A673 (cell line): ENCODE results near the gene PLEKHS1. TPM values are rescaled to one million over a fixed set of nuclear protein-coding genes. Genes with fewer than 3 reads are reported as not detected.

Experiments
- BruUV-seq: library from RNA; stranded (reverse); fragments of 400-500 nt; replicated peaks from 2 replicates; lab custom pipeline; 2021; lab: Mats Ljungman, UMichigan
- CTCF ChIA-PET: fragments of 300-600 bp; sonication (Branson Sonifier 250); formaldehyde crosslinking; loops from one replicate; lab custom pipeline; 2022; ENCODE audit warnings: antibody characterized with exemption; lab: Charles Lee
- POLR2A ChIA-PET: fragments of 300-600 bp; sonication (Branson Sonifier 250); formaldehyde crosslinking; loops from one replicate; lab custom pipeline; 2022; ENCODE audit warnings: antibody characterized with exemption; ENCODE audit not compliant: low non-redundant PET; lab: Charles Lee
- DNase-seq: peaks from one replicate; pipeline ENCODE4 v3.0.0-alpha.2; 2015; ENCODE audit warnings: low spot score
- H3K27ac ChIP-seq: fragments of 200-600 bp; sonication (generic); 2 replicates; pipeline ENCODE4 v1.5.1; 2016; ENCODE audit warnings: mixed run types, low read depth, mild to moderate bottlenecking, mixed read lengths, antibody characterized with exemption, low read length; ENCODE audit not compliant: poor library complexity, severe bottlenecking
- H3K27me3 ChIP-seq: fragments of 200-600 bp; sonication (generic); replicated peaks from 2 replicates; pipeline ENCODE4 v1.6.1; 2017; ENCODE audit warnings: mixed run types, low read depth, mild to moderate bottlenecking, mixed read lengths, antibody characterized with exemption, low read length; ENCODE audit not compliant: insufficient read depth, poor library complexity
- H3K36me3 ChIP-seq: fragments of 200-600 bp; sonication (generic); 2 replicates; pipeline ENCODE4 v1.6.1; 2016; ENCODE audit warnings: mixed run types, mild to moderate bottlenecking, mixed read lengths, antibody characterized with exemption, low read length; ENCODE audit not compliant: insufficient read depth, poor library complexity, severe bottlenecking
- H3K4me1 ChIP-seq: fragments of 200-600 bp; sonication (generic); 2 replicates; pipeline ENCODE4 v1.6.1; 2017; ENCODE audit warnings: mixed run types, mild to moderate bottlenecking, mixed read lengths, antibody characterized with exemption, low read length; ENCODE audit not compliant: insufficient read depth, poor library complexity, severe bottlenecking
- H3K4me3 ChIP-seq: fragments of 200-600 bp; sonication (generic); 2 replicates; pipeline ENCODE4 v1.5.1; 2016; ENCODE audit warnings: low read depth, mixed run types, mild to moderate bottlenecking, mixed read lengths, low read length; ENCODE audit not compliant: poor library complexity, severe bottlenecking
- H3K9me3 ChIP-seq: fragments of 200-600 bp; sonication (generic); 2 replicates; pipeline ENCODE4 v1.6.1; 2016; ENCODE audit warnings: mixed run types, low read depth, mild to moderate bottlenecking, mixed read lengths, antibody characterized with exemption, low read length; ENCODE audit not compliant: poor library complexity, severe bottlenecking
- EZH2 ChIP-seq: fragments of 200-600 bp; sonication (generic); IDR thresholded peaks from 2 replicates; pipeline ENCODE4 v1.6.1; 2017; ENCODE audit warnings: borderline replicate concordance, low read depth, mild to moderate bottlenecking, mixed read lengths, antibody characterized with exemption, low read length; ENCODE audit not compliant: poor library complexity, severe bottlenecking
- intact Hi-C: fragments of 100-400 bp; cut with micrococcal nuclease; formaldehyde crosslinking; loops from one replicate; pipeline ENCODE4 v1.10.0; 2022; ENCODE audit not compliant: unreplicated experiment
- total RNA-seq: library from RNA; stranded (reverse); gene quantifications from 2 replicates; pipeline ENCODE4 v1.2.3, GENCODE V29; 2021
- TF ChIP-seq, protein P1 (sequence below): fragments of 300-800, 200-600 bp; sonication (generic); conservative IDR thresholded peaks from 2 replicates; pipeline ENCODE4 v1.5.1; 2017; ENCODE audit warnings: low read depth, mild to moderate bottlenecking, antibody characterized with exemption, low read length, moderate library complexity, mixed read lengths

The PLEKHS1 gene
- total RNA-seq, 1 experiment from 2014 or later: not detected

DNA sequence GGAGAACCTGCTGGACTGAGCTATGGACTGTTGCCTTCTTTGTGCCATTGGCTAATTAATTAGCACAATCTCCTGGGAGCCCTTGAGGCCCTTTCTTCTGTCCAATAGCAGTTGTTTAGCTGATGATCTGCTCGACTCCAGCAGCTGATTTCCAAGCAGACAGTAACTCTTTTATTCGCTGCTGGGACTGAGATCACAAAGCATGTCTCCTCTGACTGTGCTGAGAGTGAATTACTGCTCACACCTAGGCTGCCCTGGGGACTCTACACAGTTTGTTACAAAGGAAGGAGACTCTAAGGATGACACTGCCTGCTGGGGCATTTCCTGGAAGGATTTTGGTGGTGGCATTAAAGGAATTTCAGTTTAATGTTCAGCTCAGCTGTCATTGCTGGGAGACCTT lies 40.3 kb upstream of the PLEKHS1 start:
- no TSS peak for BruUV-seq
- peak overlapping the region; percentile 34 for H3K4me3 ChIP-seq
- H3K4me1 ChIP-seq: peaks cover 64% of the 10 kb centered on the region
- no peaks in the 10 kb centered on the region for H3K27me3 ChIP-seq
- POLR2A ChIA-PET: no interaction called here
- H3K9me3 ChIP-seq: no peaks in the 10 kb centered on the region
- no peaks in the 10 kb centered on the region for H3K36me3 ChIP-seq
- peak overlapping the region; percentile 83 for H3K27ac ChIP-seq
- no peak for TF ChIP-seq EZH2
- TF ChIP-seq, protein P1, sequence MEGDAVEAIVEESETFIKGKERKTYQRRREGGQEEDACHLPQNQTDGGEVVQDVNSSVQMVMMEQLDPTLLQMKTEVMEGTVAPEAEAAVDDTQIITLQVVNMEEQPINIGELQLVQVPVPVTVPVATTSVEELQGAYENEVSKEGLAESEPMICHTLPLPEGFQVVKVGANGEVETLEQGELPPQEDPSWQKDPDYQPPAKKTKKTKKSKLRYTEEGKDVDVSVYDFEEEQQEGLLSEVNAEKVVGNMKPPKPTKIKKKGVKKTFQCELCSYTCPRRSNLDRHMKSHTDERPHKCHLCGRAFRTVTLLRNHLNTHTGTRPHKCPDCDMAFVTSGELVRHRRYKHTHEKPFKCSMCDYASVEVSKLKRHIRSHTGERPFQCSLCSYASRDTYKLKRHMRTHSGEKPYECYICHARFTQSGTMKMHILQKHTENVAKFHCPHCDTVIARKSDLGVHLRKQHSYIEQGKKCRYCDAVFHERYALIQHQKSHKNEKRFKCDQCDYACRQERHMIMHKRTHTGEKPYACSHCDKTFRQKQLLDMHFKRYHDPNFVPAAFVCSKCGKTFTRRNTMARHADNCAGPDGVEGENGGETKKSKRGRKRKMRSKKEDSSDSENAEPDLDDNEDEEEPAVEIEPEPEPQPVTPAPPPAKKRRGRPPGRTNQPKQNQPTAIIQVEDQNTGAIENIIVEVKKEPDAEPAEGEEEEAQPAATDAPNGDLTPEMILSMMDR: no peak
- CTCF ChIA-PET: interaction anchor here (0.5 to 1.2 kb wide), 3 partner anchors 88 to 815 kb away, joined by 3 to 4 read pairs (median 3); no protein-coding TSS in a partner anchor
- intact Hi-C loops: no loop called here
- DNase-seq: peak; percentile 87

DNA sequence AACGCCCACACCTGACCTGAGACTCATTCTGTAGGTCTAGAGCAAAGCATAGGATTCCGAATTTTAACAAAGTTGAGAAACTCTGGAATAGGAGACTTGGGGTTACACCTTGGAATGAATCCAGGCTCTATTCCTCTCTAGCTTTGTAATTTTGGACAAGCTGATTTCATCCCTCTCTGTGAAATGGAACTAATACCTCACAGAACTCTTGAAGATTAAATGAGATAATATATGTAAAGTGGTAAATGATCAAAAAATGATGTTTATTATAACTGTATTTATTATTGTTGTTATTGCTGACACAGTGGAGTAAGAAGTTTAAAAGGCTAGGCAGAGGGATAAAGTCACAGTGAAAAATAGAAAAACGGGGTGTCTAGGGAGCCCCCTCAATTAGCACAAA lies 39.5 kb upstream of the PLEKHS1 start:
- Histone ChIP-seq H3K36me3 (peaks cover 4% of the 10 kb centered on the region), H3K27ac (peak overlapping the region; percentile 83), H3K9me3 (no peaks in the 10 kb centered on the region), H3K27me3 (no peaks in the 10 kb centered on the region), H3K4me1 (peaks cover 56% of the 10 kb centered on the region), H3K4me3 (no peak overlapping the region)
- CTCF ChIA-PET: interaction anchor here (0.7 kb wide), 1 partner anchor 87 kb away, joined by 3 read pairs; no protein-coding TSS in a partner anchor
- intact Hi-C loops: no loop called here
- BruUV-seq: no TSS peak
- POLR2A ChIA-PET: no interaction called here
- TF ChIP-seq, protein P1: no peak
- TF ChIP-seq EZH2: no peak
- no peak for DNase-seq

DNA sequence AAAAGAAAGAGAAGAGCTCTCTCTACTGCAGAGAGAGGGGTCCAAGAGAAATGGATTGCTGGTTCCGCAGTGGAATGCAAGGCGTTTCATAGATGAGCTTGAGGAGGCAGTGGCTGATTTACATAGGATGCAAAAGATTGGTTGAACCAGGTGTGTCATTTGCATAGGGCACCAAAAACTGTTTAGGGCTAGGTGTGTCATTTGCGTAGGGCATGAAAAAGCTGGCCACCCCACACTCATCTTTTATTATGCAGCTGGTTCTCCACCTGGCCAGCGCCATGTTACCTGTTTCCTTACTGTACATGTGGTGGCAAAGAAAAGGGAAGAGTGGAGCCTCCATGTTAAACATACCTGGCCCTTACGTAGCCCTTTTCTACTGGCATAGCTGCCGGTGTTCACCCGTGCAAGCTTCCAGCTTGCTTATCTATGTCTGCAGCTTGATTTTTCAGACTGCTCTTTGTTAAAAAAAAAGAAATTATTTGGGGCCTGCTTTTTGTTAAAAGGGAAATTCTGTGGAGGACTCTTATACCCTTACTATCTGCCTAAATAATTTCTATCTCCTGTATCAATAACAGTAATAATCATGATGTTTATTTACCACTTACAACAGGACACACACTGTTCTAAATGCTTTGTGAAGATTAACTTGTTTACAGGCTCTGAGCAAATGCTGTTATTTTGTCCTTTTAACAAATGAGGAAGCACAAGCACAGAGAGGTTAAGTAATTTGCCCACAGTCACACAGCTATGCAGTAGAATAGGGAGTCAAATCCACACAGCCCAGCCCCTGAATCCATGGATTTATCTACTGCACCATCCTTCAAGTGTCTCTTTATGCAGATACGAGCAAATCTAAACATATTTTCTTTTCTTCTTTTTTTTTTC lies 38.5 kb upstream of the PLEKHS1 start:
- Histone ChIP-seq H3K27me3 (no peaks in the 10 kb centered on the region), H3K27ac (no peak overlapping the region), H3K9me3 (no peaks in the 10 kb centered on the region), H3K4me3 (no peak overlapping the region), H3K36me3 (peaks cover 10% of the 10 kb centered on the region), H3K4me1 (peaks cover 47% of the 10 kb centered on the region)
- no peak for TF ChIP-seq EZH2
- TF ChIP-seq, protein P1: no peak
- CTCF ChIA-PET: no interaction called here
- no TSS peak for BruUV-seq
- intact Hi-C loops: no loop called here
- POLR2A ChIA-PET: no interaction called here
- no peak for DNase-seq
